IMR-90 (cell line): ENCODE measurements around the gene THY1. TPM values are rescaled to one million over a fixed set of nuclear protein-coding genes. Genes with fewer than 3 reads are reported as not detected.

Source experiments
- ATAC-seq: fragments of 200-7000 bp; cut with Tn5 transposase; 2 replicates; pipeline ENCODE4 v1.9.1; 2020; ENCODE audit warnings: low read depth, mild to moderate bottlenecking, moderate library complexity
- BruUV-seq: library from RNA; stranded (reverse); fragments of 400-500 nt; replicated peaks from 2 replicates; lab custom pipeline; 2021; lab: Mats Ljungman, UMichigan
- CTCF ChIA-PET: fragments of 300-600 bp; formaldehyde crosslinking; extraction: SDS; loops from one replicate; lab custom pipeline; 2021; ENCODE audit warnings: antibody characterized with exemption; lab: Yijun Ruan, JAX
- POLR2A ChIA-PET: fragments of 300-600 bp; sonication (Branson Sonifier 250); formaldehyde crosslinking; loops from one replicate; lab custom pipeline; 2022; ENCODE audit warnings: antibody characterized with exemption; ENCODE audit not compliant: unreplicated experiment; lab: Charles Lee
- DNase-seq: peaks from one replicate; pipeline ENCODE4 v3.0.0; 2013
- H2AFZ ChIP-seq: replicated peaks from 2 replicates; pipeline ENCODE3; 2013; ENCODE audit warnings: low read length, mild to moderate bottlenecking; ENCODE audit not compliant: poor library complexity
- H2AK5ac ChIP-seq: 2 replicates; pipeline ENCODE4 v1.6.1; 2013; ENCODE audit warnings: low read depth, low read length, inconsistent platforms
- H2AK9ac ChIP-seq: replicated peaks from 2 replicates; pipeline ENCODE3; 2013; ENCODE audit warnings: mild to moderate bottlenecking, low read depth, low read length, moderate library complexity; ENCODE audit not compliant: poor library complexity
- H2BK120ac ChIP-seq: 2 replicates; pipeline ENCODE4 v1.6.1; 2013; ENCODE audit warnings: low read depth, low read length, inconsistent platforms
- H2BK15ac ChIP-seq: 3 replicates; pipeline ENCODE4 v1.6.1; 2013; ENCODE audit warnings: low read depth, low read length, inconsistent platforms
- H2BK20ac ChIP-seq: 2 replicates; pipeline ENCODE4 v1.6.1; 2013; ENCODE audit warnings: low read depth, mild to moderate bottlenecking, inconsistent platforms, low read length, moderate library complexity
- H2BK5ac ChIP-seq: 2 replicates; pipeline ENCODE4 v1.6.1; 2013; ENCODE audit warnings: mild to moderate bottlenecking, low read depth, low read length, inconsistent platforms; ENCODE audit not compliant: poor library complexity, severe bottlenecking
- H3K14ac ChIP-seq: replicated peaks from 2 replicates; pipeline ENCODE4 v1.6.1; 2013; ENCODE audit warnings: low read depth, low read length, inconsistent platforms
- H3K18ac ChIP-seq: 2 replicates; pipeline ENCODE4 v1.6.1; 2013; ENCODE audit warnings: low read depth, low read length, control low read depth
- H3K23ac ChIP-seq: 2 replicates; pipeline ENCODE4 v1.6.1; 2013; ENCODE audit warnings: low read depth, low read length, inconsistent platforms
- H3K27ac ChIP-seq: 2 replicates; pipeline ENCODE4 v1.5.1; 2013; ENCODE audit warnings: mild to moderate bottlenecking, control low read depth, low read length; ENCODE audit not compliant: insufficient read depth
- H3K27me3 ChIP-seq: 2 replicates; pipeline ENCODE4 v1.6.1; 2013; ENCODE audit warnings: low read length; ENCODE audit not compliant: control insufficient read depth, insufficient read depth
- H3K36me3 ChIP-seq: 2 replicates; pipeline ENCODE4 v1.6.1; 2013; ENCODE audit warnings: low read length, mixed read lengths; ENCODE audit not compliant: control insufficient read depth, insufficient read depth
- H3K4ac ChIP-seq: 2 replicates; pipeline ENCODE4 v1.6.1; 2013; ENCODE audit warnings: low read depth, low read length, inconsistent platforms
- H3K4me1 ChIP-seq: 2 replicates; pipeline ENCODE4 v1.6.1; 2013; ENCODE audit warnings: low read length, mixed read lengths; ENCODE audit not compliant: control insufficient read depth, insufficient read depth
- H3K4me2 ChIP-seq: 2 replicates; pipeline ENCODE4 v1.6.1; 2013; ENCODE audit warnings: low read depth, mild to moderate bottlenecking, control low read depth, low read length, moderate library complexity
- H3K4me3 ChIP-seq: 2 replicates; pipeline ENCODE4 v1.5.1; 2013; ENCODE audit warnings: low read depth, mild to moderate bottlenecking, control low read depth, low read length, moderate library complexity; ENCODE audit not compliant: insufficient read depth
- H3K56ac ChIP-seq: 2 replicates; pipeline ENCODE4 v1.6.1; 2013; ENCODE audit warnings: low read length, inconsistent platforms; ENCODE audit not compliant: insufficient read depth; ENCODE audit errors: extremely low read depth
- H3K79me1 ChIP-seq, 2 experiments: 2 replicates each; pipeline ENCODE4 v1.6.1; 2013; ENCODE audit warnings: low read length in 2 of 2, inconsistent platforms in 1 of 2, low read depth in 1 of 2
- H3K9ac ChIP-seq: 2 replicates; pipeline ENCODE4 v1.6.1; 2013; ENCODE audit warnings: low read depth, low read length, control low read depth
- H3K9me1 ChIP-seq: 2 replicates; pipeline ENCODE4 v1.6.1; 2013; ENCODE audit warnings: low read length, inconsistent platforms; ENCODE audit not compliant: insufficient read depth
- H3K9me3 ChIP-seq: 2 replicates; pipeline ENCODE4 v1.6.1; 2013; ENCODE audit warnings: low read length; ENCODE audit not compliant: control insufficient read depth, insufficient read depth
- H4K20me1 ChIP-seq: 2 replicates; pipeline ENCODE4 v1.6.1; 2013; ENCODE audit warnings: low read length, inconsistent platforms; ENCODE audit not compliant: insufficient read depth
- H4K5ac ChIP-seq: 2 replicates; pipeline ENCODE4 v1.6.1; 2013; ENCODE audit warnings: mild to moderate bottlenecking, low read depth, low read length, control low read depth
- H4K8ac ChIP-seq, 2 experiments: 2 replicates each; pipeline ENCODE4 v1.6.1; 2013; ENCODE audit warnings: low read depth in 2 of 2, low read length in 2 of 2, control low read depth in 1 of 2, inconsistent platforms in 1 of 2
- H4K91ac ChIP-seq: 2 replicates; pipeline ENCODE4 v1.6.1; 2013; ENCODE audit warnings: low read depth, low read length, inconsistent platforms; ENCODE audit not compliant: insufficient read depth
- BHLHE40 ChIP-seq: fragments of 150-350 bp; IDR thresholded peaks from 2 replicates; pipeline ENCODE4 v1.6.1; 2016; ENCODE audit warnings: mild to moderate bottlenecking, low read depth, low read length
- CEBPB ChIP-seq: IDR thresholded peaks from 2 replicates; pipeline ENCODE4 v1.6.1; 2012; ENCODE audit warnings: low read depth, low read length, improper control_type of control experiment
- CHD1 ChIP-seq: IDR thresholded peaks from 2 replicates; pipeline ENCODE4 v1.6.1; 2012; ENCODE audit warnings: low read depth, low read length, improper control_type of control experiment
- CTCF ChIP-seq: conservative IDR thresholded peaks from 2 replicates; pipeline ENCODE4 v1.5.1; 2012; ENCODE audit warnings: mild to moderate bottlenecking, low read depth, low read length, improper control_type of control experiment
- ELK1 ChIP-seq: fragments of 150-350 bp; IDR thresholded peaks from 2 replicates; pipeline ENCODE4 v1.6.1; 2016; ENCODE audit warnings: low read depth, mild to moderate bottlenecking, low read length, moderate library complexity, borderline replicate concordance
- FOS ChIP-seq: fragments of 150-350 bp; IDR thresholded peaks from 2 replicates; pipeline ENCODE4 v1.6.1; 2016; ENCODE audit warnings: low read depth, low read length
- MAFK ChIP-seq: IDR thresholded peaks from 2 replicates; pipeline ENCODE4 v1.6.1; 2012; ENCODE audit warnings: low read depth, low read length, improper control_type of control experiment
- MAZ ChIP-seq: IDR thresholded peaks from 2 replicates; pipeline ENCODE4 v1.6.1; 2012; ENCODE audit warnings: low read depth, mild to moderate bottlenecking, low read length, improper control_type of control experiment, moderate library complexity, borderline replicate concordance
- MXI1 ChIP-seq: IDR thresholded peaks from 2 replicates; pipeline ENCODE4 v1.6.1; 2012; ENCODE audit warnings: low read depth, mild to moderate bottlenecking, low read length, moderate library complexity, borderline replicate concordance
- NFE2L2 ChIP-seq: fragments of 150-350 bp; IDR thresholded peaks from 2 replicates; pipeline ENCODE4 v1.6.1; 2016; ENCODE audit warnings: low read depth, mild to moderate bottlenecking, low read length
- POLR2A ChIP-seq: IDR thresholded peaks from 2 replicates; pipeline ENCODE4 v1.6.1; 2012; ENCODE audit warnings: mild to moderate bottlenecking, low read depth, low read length
- RAD21 ChIP-seq: IDR thresholded peaks from 2 replicates; pipeline ENCODE4 v1.6.1; 2012; ENCODE audit warnings: low read length, improper control_type of control experiment
- RCOR1 ChIP-seq: IDR thresholded peaks from 2 replicates; pipeline ENCODE4 v1.6.1; 2012; ENCODE audit warnings: mild to moderate bottlenecking, low read length, improper control_type of control experiment; ENCODE audit not compliant: insufficient replicate concordance
- RFX5 ChIP-seq: IDR thresholded peaks from 2 replicates; pipeline ENCODE4 v1.8.0; 2012; ENCODE audit warnings: low read depth, mild to moderate bottlenecking, low read length, moderate library complexity
- SMC3 ChIP-seq: fragments of 150-350 bp; IDR thresholded peaks from 2 replicates; pipeline ENCODE4 v1.6.1; 2016; ENCODE audit warnings: low read depth, mild to moderate bottlenecking, antibody characterized with exemption, low read length, moderate library complexity
- USF2 ChIP-seq: fragments of 150-350 bp; IDR thresholded peaks from 2 replicates; pipeline ENCODE4 v1.6.1; 2017; ENCODE audit warnings: mild to moderate bottlenecking, antibody characterized with exemption, low read length, low read depth
- WGBS, 2 experiments: methylation state at CpG; one replicate each; pipeline versions ENCODE4 v1.1.5 to v1.1.7; 2013; ENCODE audit warnings: missing lambda C conversion rate in 2 of 2; ENCODE audit not compliant: insufficient read length in 1 of 2; ENCODE audit errors: extremely low coverage in 2 of 2; 5-methylcytosine and 5-hydroxymethylcytosine counted together
- dilution Hi-C: fragments of 300-500 bp; cut with HindIII; formaldehyde crosslinking; loops from one replicate; pipeline ENCODE4 v1.14.3; 2018; ENCODE audit warnings: low sequenced_read_pairs; ENCODE audit not compliant: unreplicated experiment
- in situ Hi-C: fragments of 300-500 bp; cut with MboI; formaldehyde crosslinking; loops from 3 replicates; pipeline ENCODE4 v1.14.3; 2019; ENCODE audit warnings: low sequenced_read_pairs, inconsistent platforms, mixed read lengths
- intact Hi-C: fragments of 100-400 bp; cut with micrococcal nuclease; formaldehyde crosslinking; loops from 2 replicates; pipeline ENCODE4 v1.10.0; 2022
- polyA plus RNA-seq, 3 experiments: library from polyadenylated mRNA; depleted of rRNA; stranded (reverse); fragments of >200 nt; gene quantifications; 2 replicates each; pipeline ENCODE4 v1.2.3, GENCODE V29; 2012; ENCODE audit warnings: low replicate concordance in 1 of 3
- total RNA-seq: library from RNA; depleted of rRNA; stranded (reverse); fragments of >200 nt; gene quantifications from 2 replicates; pipeline ENCODE4 v1.2.3, GENCODE V29; 2012

Gene THY1
- total and polyA plus RNA-seq, 2 of the 4 experiments (the other 2 are of a cell fraction), result 703 to 2,603 TPM

- ATAC-seq, result no peak
- no peak overlapping the region for H3K18ac ChIP-seq
- no peak overlapping the region for H2AFZ ChIP-seq
Observed at GRCh38 chr11:119410501-119410900, 12.5 kb downstream of the THY1 start.

More at GRCh38 chr11:119410501-119410900, 12.5 kb downstream of the THY1 start:
- Histone ChIP-seq H4K91ac (no peak overlapping the region), H2BK15ac (no peak overlapping the region), H4K8ac (no peak overlapping the region), H3K4ac (no peak overlapping the region), H3K79me1 (no peaks in the 10 kb centered on the region), H2BK120ac (no peak overlapping the region), H3K56ac (no peak overlapping the region), H3K27me3 (peaks cover 2% of the 10 kb centered on the region; the same call in 1 of the 2 replicates), H2BK5ac (no peak overlapping the region), H2AK9ac (no peak overlapping the region), H4K5ac (no peak overlapping the region), H3K9me3 (no peaks in the 10 kb centered on the region; the same call in 1 of the 2 replicates), H3K9ac (no peak overlapping the region), H3K23ac (no peak overlapping the region), H3K4me2 (no peak overlapping the region), H4K20me1 (no peaks in the 10 kb centered on the region), H3K4me1 (no peaks in the 10 kb centered on the region), H3K27ac (no peak overlapping the region), H2AK5ac (no peak overlapping the region), H2BK20ac (no peak overlapping the region), H3K14ac (no peak overlapping the region), H3K4me3 (no peak overlapping the region), H3K9me1 (peaks cover 2% of the 10 kb centered on the region; the same call in 1 of the 2 replicates), H3K36me3 (no peaks in the 10 kb centered on the region)
- TF ChIP-seq SMC3 (no peak), MAFK (no peak), BHLHE40 (no peak), USF2 (no peak), FOS (no peak), CHD1 (no peak), RFX5 (no peak), RAD21 (no peak), MXI1 (no peak), NFE2L2 (no peak), ELK1 (no peak), CTCF (no peak), POLR2A (no peak), RCOR1 (no peak), CEBPB (no peak), MAZ (no peak)
- WGBS, 2 experiments, result no CpG with 5 or more reads among the region's 1 CpG
- POLR2A ChIA-PET, result no interaction called here
- in situ Hi-C loops (no loop called here), intact Hi-C loops (no loop called here), dilution Hi-C loops (no loop called here)
- DNase-seq, result no peak
- BruUV-seq, result no TSS peak
- CTCF ChIA-PET, result no interaction called here
